ENCODE data around the gene CCN5.

DNA sequence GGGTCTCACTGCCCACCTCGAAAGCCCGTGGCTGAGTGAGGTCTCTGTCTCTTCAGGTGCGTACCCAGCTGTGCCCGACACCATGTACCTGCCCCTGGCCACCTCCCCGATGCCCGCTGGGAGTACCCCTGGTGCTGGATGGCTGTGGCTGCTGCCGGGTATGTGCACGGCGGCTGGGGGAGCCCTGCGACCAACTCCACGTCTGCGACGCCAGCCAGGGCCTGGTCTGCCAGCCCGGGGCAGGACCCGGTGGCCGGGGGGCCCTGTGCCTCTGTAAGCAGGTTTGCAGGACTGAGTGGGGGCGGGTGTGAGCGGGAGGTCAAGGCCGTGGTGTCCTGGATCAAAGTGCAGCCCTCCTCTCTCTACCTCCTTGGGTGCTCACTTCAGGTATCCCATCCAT, 4.7 kb downstream of the CCN5 start:
- no peak for TF ChIP-seq EZH2 (IDR thresholded peaks at IDR 0.05; ENCODE audit: low read length, unreplicated experiment)
- TF ChIP-seq, protein P1, sequence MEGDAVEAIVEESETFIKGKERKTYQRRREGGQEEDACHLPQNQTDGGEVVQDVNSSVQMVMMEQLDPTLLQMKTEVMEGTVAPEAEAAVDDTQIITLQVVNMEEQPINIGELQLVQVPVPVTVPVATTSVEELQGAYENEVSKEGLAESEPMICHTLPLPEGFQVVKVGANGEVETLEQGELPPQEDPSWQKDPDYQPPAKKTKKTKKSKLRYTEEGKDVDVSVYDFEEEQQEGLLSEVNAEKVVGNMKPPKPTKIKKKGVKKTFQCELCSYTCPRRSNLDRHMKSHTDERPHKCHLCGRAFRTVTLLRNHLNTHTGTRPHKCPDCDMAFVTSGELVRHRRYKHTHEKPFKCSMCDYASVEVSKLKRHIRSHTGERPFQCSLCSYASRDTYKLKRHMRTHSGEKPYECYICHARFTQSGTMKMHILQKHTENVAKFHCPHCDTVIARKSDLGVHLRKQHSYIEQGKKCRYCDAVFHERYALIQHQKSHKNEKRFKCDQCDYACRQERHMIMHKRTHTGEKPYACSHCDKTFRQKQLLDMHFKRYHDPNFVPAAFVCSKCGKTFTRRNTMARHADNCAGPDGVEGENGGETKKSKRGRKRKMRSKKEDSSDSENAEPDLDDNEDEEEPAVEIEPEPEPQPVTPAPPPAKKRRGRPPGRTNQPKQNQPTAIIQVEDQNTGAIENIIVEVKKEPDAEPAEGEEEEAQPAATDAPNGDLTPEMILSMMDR (conservative IDR thresholded peaks at IDR 0.05; ENCODE audit: low read depth, low read length): no peak
